ENCODE data around the gene NRN1. TPM values are rescaled to one million over a fixed set of nuclear protein-coding genes. Genes with fewer than 3 reads are reported as not detected.

NRN1 gene, protein sequence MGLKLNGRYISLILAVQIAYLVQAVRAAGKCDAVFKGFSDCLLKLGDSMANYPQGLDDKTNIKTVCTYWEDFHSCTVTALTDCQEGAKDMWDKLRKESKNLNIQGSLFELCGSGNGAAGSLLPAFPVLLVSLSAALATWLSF
- total RNA-seq: under 0.01 TPM in 2 replicates

DNA sequence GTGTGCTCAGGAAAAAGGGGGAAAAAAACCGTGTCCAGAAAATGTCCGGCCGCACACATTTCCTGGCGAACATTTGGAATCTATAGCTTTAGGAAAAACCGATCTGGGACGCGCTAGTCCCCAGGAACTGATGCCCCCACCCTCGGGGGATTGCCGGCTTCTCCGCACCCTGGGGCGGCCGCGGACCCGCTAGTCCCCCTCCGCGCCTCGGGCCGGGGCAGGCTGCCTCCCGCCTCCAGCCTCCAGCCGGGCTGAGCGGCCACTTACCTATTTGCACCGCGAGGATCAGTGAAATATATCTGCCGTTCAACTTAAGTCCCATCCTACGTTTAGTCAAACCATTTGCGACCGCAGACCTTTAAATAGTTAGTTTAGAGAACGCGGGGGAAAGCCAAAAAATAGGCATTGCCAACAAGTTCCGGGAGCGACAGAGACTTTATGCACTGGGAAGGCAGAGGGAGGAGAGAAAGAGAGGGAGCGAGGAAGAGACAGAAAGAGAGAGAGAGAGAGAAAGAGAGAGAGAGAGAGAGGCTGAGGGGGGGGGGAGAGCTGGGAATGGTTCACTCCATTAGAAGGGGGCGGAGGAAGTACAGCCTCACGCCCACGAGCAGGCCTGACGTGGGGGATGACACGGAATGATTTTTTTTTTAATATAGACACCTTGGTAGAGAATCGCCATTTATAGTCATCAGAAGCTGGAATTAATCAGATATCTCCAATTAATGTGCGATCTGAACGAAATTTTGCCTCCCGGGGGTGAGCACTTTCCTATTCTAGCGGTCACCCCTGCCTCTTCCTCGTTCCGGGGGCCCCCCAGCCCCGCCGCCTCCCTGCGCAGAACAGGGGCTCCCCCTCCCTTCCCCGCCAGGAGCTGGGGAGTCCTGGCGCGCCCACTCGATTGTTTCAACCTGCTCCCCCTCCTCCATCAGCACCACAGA lies at the start of gene NRN1:
Gene NRN1 (minus strand): TSS at position 498 of the 938 bp plus-strand sequence. CDS start 176 bp downstream, at position 322.

